Neutrophil (primary cell): ENCODE data around the gene SMAD9.
"Not testable (repeated sequence)": the region's sequence is repeated elsewhere in the genome, so short reads cannot be mapped to it uniquely, and the experiment has no call there.

Experiments used
- H3K27ac ChIP-seq: fragments of 200-600 bp; sonication (generic); 2 replicates; pipeline ENCODE4 v1.5.1; 2016; ENCODE audit warnings: mild to moderate bottlenecking, moderate library complexity
- H3K27me3 ChIP-seq: fragments of 200-600 bp; sonication (generic); 2 replicates; pipeline ENCODE4 v1.6.0; 2016; ENCODE audit warnings: mild to moderate bottlenecking
- H3K36me3 ChIP-seq: fragments of 200-600 bp; sonication (generic); 2 replicates; pipeline ENCODE4 v1.5.1; 2017
- H3K4me1 ChIP-seq, 2 experiments: fragments of 200-600 bp in 1 of 2; sonication (generic) in 1 of 2; 1 replicate in 1 of 2; 2 replicates in 1 of 2; pipeline versions ENCODE4 v1.5.1 to v1.6.1; 2013 to 2016; ENCODE audit warnings: low read depth in 1 of 2, low read length in 1 of 2, mild to moderate bottlenecking in 1 of 2, moderate library complexity in 1 of 2; ENCODE audit not compliant: control insufficient read depth in 1 of 2, insufficient read depth in 1 of 2
- H3K4me3 ChIP-seq, 2 experiments: fragments of 200-600 bp in 1 of 2; sonication (generic) in 1 of 2; 1 replicate in 1 of 2; 2 replicates in 1 of 2; pipeline ENCODE4 v1.5.1; 2013 to 2016; ENCODE audit warnings: low read depth in 1 of 2, low read length in 1 of 2, mild to moderate bottlenecking in 1 of 2, moderate library complexity in 1 of 2
- H3K9me3 ChIP-seq: fragments of 200-600 bp; sonication (generic); 2 replicates; pipeline ENCODE4 v1.5.1; 2016
- TF ChIP-seq, protein P1 (sequence below): fragments of 200-600 bp; sonication (generic); IDR thresholded peaks from 2 replicates; pipeline ENCODE4 v1.5.1; 2016; ENCODE audit warnings: antibody characterized with exemption

The SMAD9 gene

GRCh38 chr13:36885901-36886300, 34.1 kb downstream of the SMAD9 start:
- TF ChIP-seq, protein P1, sequence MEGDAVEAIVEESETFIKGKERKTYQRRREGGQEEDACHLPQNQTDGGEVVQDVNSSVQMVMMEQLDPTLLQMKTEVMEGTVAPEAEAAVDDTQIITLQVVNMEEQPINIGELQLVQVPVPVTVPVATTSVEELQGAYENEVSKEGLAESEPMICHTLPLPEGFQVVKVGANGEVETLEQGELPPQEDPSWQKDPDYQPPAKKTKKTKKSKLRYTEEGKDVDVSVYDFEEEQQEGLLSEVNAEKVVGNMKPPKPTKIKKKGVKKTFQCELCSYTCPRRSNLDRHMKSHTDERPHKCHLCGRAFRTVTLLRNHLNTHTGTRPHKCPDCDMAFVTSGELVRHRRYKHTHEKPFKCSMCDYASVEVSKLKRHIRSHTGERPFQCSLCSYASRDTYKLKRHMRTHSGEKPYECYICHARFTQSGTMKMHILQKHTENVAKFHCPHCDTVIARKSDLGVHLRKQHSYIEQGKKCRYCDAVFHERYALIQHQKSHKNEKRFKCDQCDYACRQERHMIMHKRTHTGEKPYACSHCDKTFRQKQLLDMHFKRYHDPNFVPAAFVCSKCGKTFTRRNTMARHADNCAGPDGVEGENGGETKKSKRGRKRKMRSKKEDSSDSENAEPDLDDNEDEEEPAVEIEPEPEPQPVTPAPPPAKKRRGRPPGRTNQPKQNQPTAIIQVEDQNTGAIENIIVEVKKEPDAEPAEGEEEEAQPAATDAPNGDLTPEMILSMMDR = no peak
- Histone ChIP-seq H3K27ac (no peak overlapping the region), H3K4me3 (no peak overlapping the region), H3K4me1 (no peaks in the 10 kb centered on the region), H3K27me3 (peaks cover 14% of the 10 kb centered on the region), H3K9me3 (no peaks in the 10 kb centered on the region), H3K36me3 (no peaks in the 10 kb centered on the region)

DNA sequence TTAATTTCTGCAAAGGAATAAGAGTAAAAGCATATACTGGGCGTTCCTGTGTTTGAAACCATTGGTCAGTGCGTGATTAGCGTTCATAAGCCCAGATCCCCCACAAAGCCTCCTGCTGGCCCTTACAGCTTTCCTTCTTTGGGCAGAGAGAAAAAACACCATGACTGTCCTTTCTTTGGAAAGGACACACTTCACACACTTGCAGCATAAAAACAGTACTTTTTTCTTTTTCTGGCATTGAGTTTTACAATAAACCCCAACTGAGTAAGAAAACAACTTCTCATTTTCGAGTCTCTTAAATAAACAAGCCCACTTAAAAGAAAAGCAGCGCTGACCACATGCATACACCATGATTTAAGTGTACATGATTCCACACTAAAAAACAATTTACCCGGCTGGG, 35.8 kb downstream of the SMAD9 start:
- Histone ChIP-seq H3K9me3 (no peaks in the 10 kb centered on the region), H3K27me3 (peaks cover 6% of the 10 kb centered on the region), H3K27ac (no peak overlapping the region), H3K4me3 (no peak overlapping the region), H3K4me1 (no peaks in the 10 kb centered on the region), H3K36me3 (no peaks in the 10 kb centered on the region)
- TF ChIP-seq, protein P1 = no peak

DNA sequence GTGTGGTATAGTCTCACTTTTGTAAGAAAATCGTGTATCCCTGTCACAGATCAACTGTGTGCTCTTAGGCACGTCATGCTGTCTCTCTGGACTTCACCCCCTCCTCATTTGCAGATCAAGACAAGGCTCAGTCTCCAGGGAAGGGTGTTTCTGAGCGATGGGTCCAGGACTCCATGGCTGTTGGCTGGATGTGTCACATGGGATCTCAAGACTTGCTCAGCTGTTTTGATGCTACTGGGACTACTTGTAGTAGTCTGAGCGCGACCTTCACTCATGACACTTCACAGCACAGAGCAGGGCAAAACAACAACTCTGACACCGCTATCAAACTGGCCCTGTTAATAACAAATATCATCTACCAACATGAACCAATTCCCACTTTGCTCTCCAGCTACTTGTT, 36.2 kb downstream of the SMAD9 start:
- H3K4me3 ChIP-seq = no peak overlapping the region
- H3K36me3 ChIP-seq = no peaks in the 10 kb centered on the region
- peaks cover 1% of the 10 kb centered on the region for H3K27me3 ChIP-seq
- H3K4me1 ChIP-seq = no peaks in the 10 kb centered on the region
- H3K27ac ChIP-seq = no peak overlapping the region
- no peaks in the 10 kb centered on the region for H3K9me3 ChIP-seq
- TF ChIP-seq, protein P1 = no peak

- not testable (repeated sequence) for H3K27me3 ChIP-seq, H3K4me1 ChIP-seq, H3K4me3 ChIP-seq, H3K9me3 ChIP-seq, H3K36me3 ChIP-seq, H3K27ac ChIP-seq
Observed at GRCh38 chr13:36883392-36883791, 36.6 kb downstream of the SMAD9 start.

- H3K4me3 ChIP-seq = no peak overlapping the region
- no peaks in the 10 kb centered on the region for H3K27me3 ChIP-seq
- no peaks in the 10 kb centered on the region for H3K36me3 ChIP-seq
- H3K4me1 ChIP-seq = no peaks in the 10 kb centered on the region
- TF ChIP-seq, protein P1 = no peak
- no peaks in the 10 kb centered on the region for H3K9me3 ChIP-seq
- no peak overlapping the region for H3K27ac ChIP-seq
Observed at GRCh38 chr13:36882829-36883390, 37.1 kb downstream of the SMAD9 start.

GRCh38 chr13:36880961-36881360, 39.1 kb downstream of the SMAD9 start:
- H3K4me3 ChIP-seq = no peak overlapping the region
- TF ChIP-seq, protein P1 = no peak
- H3K4me1 ChIP-seq = no peaks in the 10 kb centered on the region
- H3K27ac ChIP-seq = no peak overlapping the region
- no peaks in the 10 kb centered on the region for H3K36me3 ChIP-seq
- no peaks in the 10 kb centered on the region for H3K9me3 ChIP-seq
- no peaks in the 10 kb centered on the region for H3K27me3 ChIP-seq
